K562 treated with DMSO at 1 percent for 4 hours (cell line): ENCODE measurements around the gene STXBP6. TPM values are rescaled to one million over a fixed set of nuclear protein-coding genes. Genes with fewer than 3 reads are reported as not detected.

Source experiments
- total RNA-seq: library from RNA; unstranded; fragments of 300-600 nt; gene quantifications from 2 replicates; pipeline ENCODE4 v1.2.3, GENCODE V29; 2022; ENCODE audit not compliant: insufficient read depth

Gene STXBP6
- total RNA-seq: 0.61 and 0.76 TPM in 2 replicates

GRCh38 chr14:25049568-25050268, at the start of gene STXBP6:
Gene STXBP6, minus strand, starts transcription at chr14:25050147. Its CDS starts 75,329 bp downstream, at chr14:24974818.

